Limb (tissue), 2 donors: ENCODE measurements around the gene INPP5E.

Experiments used
- DNase-seq, 2 donors: peaks; one replicate each; pipeline ENCODE4 v3.0.0-alpha.2; 2016; ENCODE audit errors: extremely low spot score in 2 of 2

The INPP5E gene

GRCh38 chr9:136387217-136387616 lies 52.4 kb downstream of the INPP5E start:
- no peak for DNase-seq

- DNase-seq, result no peak
Observed at GRCh38 chr9:136386018-136386417, 53.6 kb downstream of the INPP5E start.

- no peak for DNase-seq
Observed at GRCh38 chr9:136385015-136385414, 54.6 kb downstream of the INPP5E start.

DNA sequence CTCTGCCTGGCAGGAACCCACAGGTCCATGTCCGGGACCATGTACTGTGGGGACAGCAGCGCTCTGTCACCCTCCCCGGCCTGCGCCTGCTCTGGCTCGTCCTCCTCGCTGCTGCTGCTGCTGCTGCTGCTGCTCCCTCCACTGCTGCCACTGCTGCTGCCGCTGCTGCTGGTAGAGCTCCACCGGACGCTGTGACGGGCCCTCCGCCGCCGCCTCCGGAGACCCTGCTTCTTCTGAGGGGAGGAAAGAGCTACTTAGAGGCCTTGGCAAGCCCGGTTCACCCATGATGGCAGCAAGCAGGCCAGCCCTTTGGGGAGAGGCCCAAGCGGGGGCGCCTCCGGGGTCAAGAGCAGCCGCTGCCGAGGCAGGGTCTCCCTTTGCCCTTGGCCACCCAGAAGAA lies 56.2 kb downstream of the INPP5E start:
- DNase-seq, result no peak

DNA sequence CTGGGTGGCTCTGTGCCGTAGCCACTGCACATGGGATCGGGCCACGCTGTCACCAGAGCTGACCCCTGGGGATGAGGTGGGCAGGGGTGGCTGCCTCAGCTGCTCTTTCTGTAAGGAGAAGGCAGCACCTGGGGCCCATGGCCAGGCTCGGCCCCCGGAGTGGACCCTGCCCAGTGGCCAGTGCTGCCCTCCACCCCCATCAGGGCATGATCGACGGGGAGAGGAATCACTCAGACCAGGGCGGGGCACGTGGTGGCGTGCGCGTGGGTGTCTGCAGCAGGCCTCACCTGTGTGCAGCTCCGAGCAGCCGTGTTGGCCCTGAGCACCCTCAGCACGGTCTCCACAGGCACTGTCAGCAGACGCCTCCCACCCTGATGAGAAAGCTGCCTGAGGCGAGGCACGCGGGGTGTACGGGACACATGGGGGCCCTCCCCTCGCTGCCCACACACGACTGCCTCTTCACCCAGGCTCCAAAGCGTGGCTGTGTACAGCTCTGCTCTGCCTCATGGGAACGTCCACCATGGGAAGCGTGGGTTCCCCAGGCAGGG lies 57.6 kb downstream of the INPP5E start:
- DNase-seq, result no peak

- no peak for DNase-seq
Observed at GRCh38 chr9:136381311-136381710, 58.3 kb downstream of the INPP5E start.

GRCh38 chr9:136380381-136380780 lies 59.3 kb downstream of the INPP5E start:
- no peak for DNase-seq

- DNase-seq, result no peak
Observed at GRCh38 chr9:136379891-136380290, 59.8 kb downstream of the INPP5E start.

DNA sequence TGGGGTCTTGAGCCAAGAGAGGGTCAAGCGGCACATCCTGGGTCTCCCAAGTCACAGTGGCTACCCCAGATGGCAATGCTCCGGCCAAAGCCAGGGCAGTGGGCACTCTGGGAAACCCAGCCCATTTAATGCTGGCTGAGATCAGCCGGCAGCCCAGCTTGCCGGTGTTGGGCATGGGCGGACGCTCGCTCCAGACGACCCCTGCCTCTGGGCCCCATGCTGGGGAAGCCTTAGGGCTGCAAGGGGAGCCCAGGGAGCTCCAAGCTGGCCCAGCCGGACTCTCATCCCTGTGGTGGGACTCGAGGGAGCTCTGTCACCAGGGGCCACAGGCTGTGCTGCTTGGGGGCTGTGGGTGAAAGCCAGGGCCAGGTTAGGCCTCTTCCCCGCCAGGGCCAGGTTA lies 60.2 kb downstream of the INPP5E start:
- DNase-seq, result no peak

DNA sequence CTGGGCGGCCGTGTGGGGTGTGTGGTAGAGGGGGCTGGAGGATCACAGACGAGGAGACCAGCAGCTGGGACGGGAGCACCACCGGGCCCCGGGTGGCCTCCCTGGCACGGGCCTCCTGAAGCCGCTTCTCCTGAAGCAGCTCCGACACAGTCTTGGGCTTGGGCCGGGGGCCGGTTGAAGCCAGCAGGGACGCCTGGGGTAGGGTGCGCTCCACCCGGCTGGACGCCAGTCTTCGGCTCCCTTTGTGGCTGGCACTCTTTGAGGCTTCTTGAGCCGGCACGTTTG lies 60.7 kb downstream of the INPP5E start:
- no peak for DNase-seq
